Activated CD4-positive, alpha-beta T cell treated with anti-CD3 and anti-CD28 coated beads, Interleukin-2, amount 10 ng/mL, durations not matched to agents 24 days and 14 days (primary cell): ENCODE data around the gene BCL2L12. TPM values are rescaled to one million over a fixed set of nuclear protein-coding genes. Genes with fewer than 3 reads are reported as not detected.
A peak's percentile ranks its signal among the peaks of the same experiment; 100 is the strongest.
"Not testable (repeated sequence)": the region's sequence is repeated elsewhere in the genome, so short reads cannot be mapped to it uniquely, and the experiment has no call there.

ENCODE experiments used
- DNase-seq: peaks from one replicate; pipeline ENCODE4 v3.0.0; 2022
- H3K27ac Mint-ChIP-seq: one replicate; pipeline ENCODE4 v1.8.0; 2022; ENCODE audit warnings: mild to moderate bottlenecking, mixed read lengths
- H3K27me3 Mint-ChIP-seq: one replicate; pipeline ENCODE4 v1.8.0; 2022; ENCODE audit warnings: mixed read lengths
- H3K36me3 Mint-ChIP-seq: one replicate; pipeline ENCODE4 v1.8.0; 2022; ENCODE audit warnings: low read depth, mild to moderate bottlenecking, mixed read lengths
- H3K4me1 Mint-ChIP-seq: one replicate; pipeline ENCODE4 v1.8.0; 2021; ENCODE audit warnings: mixed read lengths
- H3K4me3 Mint-ChIP-seq: one replicate; pipeline ENCODE4 v1.8.0; 2022; ENCODE audit warnings: mild to moderate bottlenecking, moderate library complexity, mixed read lengths
- H3K9me3 Mint-ChIP-seq: one replicate; pipeline ENCODE4 v1.8.0; 2021; ENCODE audit warnings: mixed read lengths
- intact Hi-C: fragments of 100-400 bp; cut with micrococcal nuclease; formaldehyde crosslinking; loops from one replicate; pipeline ENCODE4 v1.15.1; 2023
- total RNA-seq: library from RNA; stranded (reverse); gene quantifications from 2 replicates; pipeline ENCODE4 v1.2.3, GENCODE V29; 2022

The BCL2L12 gene
- total RNA-seq, 1 donor from 2014 or later = 72.0 TPM

GRCh38 chr19:49710372-49710951 is 44.7 kb downstream of the BCL2L12 start:
- H3K27me3 Mint-ChIP-seq = no peaks in the 10 kb centered on the region
- intact Hi-C loops = no loop called here
- H3K4me1 Mint-ChIP-seq = peaks cover 4% of the 10 kb centered on the region
- H3K4me3 Mint-ChIP-seq = no peak overlapping the region
- no peaks in the 10 kb centered on the region for H3K36me3 Mint-ChIP-seq
- no peaks in the 10 kb centered on the region for H3K9me3 Mint-ChIP-seq
- no peak for DNase-seq
- H3K27ac Mint-ChIP-seq = no peak overlapping the region

- Mint-ChIP-seq H3K27ac (no peak overlapping the region), H3K9me3 (no peaks in the 10 kb centered on the region), H3K4me1 (peaks cover 8% of the 10 kb centered on the region), H3K27me3 (no peaks in the 10 kb centered on the region), H3K36me3 (no peaks in the 10 kb centered on the region), H3K4me3 (no peak overlapping the region)
- no peak for DNase-seq
- intact Hi-C loops = no loop called here
These were observed 46.7 kb downstream of the BCL2L12 start for GRCh38 chr19:49712397-49712859.

DNA sequence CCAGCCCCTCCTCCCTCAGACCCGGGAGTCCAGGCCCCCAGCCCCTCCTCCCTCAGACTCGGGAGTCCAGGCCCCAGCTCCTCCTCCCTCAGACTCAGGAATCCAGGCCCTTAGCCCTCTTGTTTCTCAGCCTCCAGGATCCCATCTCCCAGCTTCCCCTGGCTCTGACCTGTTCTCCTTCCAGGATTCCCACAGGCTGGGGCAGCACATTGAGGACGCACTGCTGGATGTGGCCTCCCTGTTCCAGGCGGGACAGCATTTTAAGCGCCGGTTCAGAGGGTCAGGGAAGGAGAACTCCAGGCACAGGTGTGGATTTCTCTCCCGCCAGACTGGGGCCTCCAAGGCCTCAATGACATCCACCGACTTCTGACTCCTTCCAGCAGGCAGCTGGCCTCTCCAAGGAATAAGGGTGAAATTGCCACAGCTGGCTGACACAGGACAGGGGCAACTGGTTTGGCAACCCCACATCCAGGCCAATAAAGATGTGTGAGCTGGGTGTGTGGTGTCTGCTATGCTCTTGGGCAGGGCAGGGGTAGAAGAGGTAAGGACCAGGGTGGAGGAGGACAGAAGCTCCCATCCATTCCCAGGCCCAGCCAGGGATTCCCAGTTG is 47.6 kb downstream of the BCL2L12 start:
- Mint-ChIP-seq H3K36me3 (no peaks in the 10 kb centered on the region), H3K9me3 (no peaks in the 10 kb centered on the region), H3K4me1 (peaks cover 12% of the 10 kb centered on the region), H3K27me3 (no peaks in the 10 kb centered on the region), H3K27ac (no peak overlapping the region), H3K4me3 (no peak overlapping the region)
- DNase-seq = no peak
- intact Hi-C loops = no loop called here

GRCh38 chr19:49716154-49716553 is 50.4 kb downstream of the BCL2L12 start:
- H3K9me3 Mint-ChIP-seq = no peaks in the 10 kb centered on the region
- intact Hi-C loops = loop anchor here (2.0 kb wide), 1 partner anchor 15 kb away; no protein-coding TSS in a partner anchor
- H3K4me3 Mint-ChIP-seq = no peak overlapping the region
- peak overlapping the region; percentile 29 for H3K27ac Mint-ChIP-seq
- peaks cover 12% of the 10 kb centered on the region for H3K4me1 Mint-ChIP-seq
- no peak for DNase-seq
- no peaks in the 10 kb centered on the region for H3K27me3 Mint-ChIP-seq
- no peaks in the 10 kb centered on the region for H3K36me3 Mint-ChIP-seq

DNA sequence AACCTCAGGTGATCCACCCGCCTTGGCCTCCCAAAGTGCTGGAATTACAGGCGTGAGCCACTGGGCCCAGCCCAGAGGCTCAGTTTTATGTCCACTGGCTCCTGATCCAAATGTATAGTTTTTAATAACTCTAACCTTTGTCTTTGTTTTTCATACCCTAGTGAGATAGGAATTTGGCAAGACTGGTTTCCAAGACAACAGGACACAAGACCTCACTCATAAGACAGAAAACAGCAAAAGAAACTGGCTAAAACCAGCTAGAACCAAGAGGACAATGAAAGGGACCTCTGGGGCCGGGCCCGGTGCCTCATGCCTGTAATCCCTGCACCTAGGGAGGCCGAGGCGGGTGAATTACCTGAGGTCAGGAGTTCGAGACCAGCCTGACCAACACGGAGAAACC is 52.8 kb downstream of the BCL2L12 start:
- intact Hi-C loops = no loop called here
- DNase-seq = no peak
- peak overlapping the region; percentile 35 for H3K4me3 Mint-ChIP-seq
- no peaks in the 10 kb centered on the region for H3K27me3 Mint-ChIP-seq
- H3K9me3 Mint-ChIP-seq = no peaks in the 10 kb centered on the region
- H3K36me3 Mint-ChIP-seq = no peaks in the 10 kb centered on the region
- no peak overlapping the region for H3K27ac Mint-ChIP-seq
- peaks cover 8% of the 10 kb centered on the region for H3K4me1 Mint-ChIP-seq

DNA sequence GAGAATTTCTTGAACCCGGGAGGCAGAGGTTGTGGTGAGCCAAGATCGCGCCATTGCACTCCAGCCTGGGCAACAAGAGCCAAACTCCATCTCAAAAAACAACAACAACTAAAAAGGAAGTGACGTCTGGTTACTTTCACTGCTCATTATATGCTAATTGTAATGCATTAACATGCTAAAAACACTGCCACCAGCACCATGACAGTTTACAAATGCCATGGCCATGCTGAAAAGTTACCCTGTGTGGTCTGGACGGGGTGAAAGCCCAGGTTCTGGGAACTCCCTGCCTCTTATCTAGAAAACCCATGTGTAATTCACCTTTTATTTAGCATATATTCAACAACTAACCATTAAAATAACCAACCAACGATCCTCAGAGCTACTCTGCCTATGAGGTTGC is 53.3 kb downstream of the BCL2L12 start:
- Mint-ChIP-seq H3K9me3 (no peaks in the 10 kb centered on the region), H3K36me3 (no peaks in the 10 kb centered on the region), H3K27me3 (no peaks in the 10 kb centered on the region), H3K4me3 (no peak overlapping the region), H3K27ac (no peak overlapping the region), H3K4me1 (peaks cover 8% of the 10 kb centered on the region)
- DNase-seq = no peak
- intact Hi-C loops = no loop called here

DNA sequence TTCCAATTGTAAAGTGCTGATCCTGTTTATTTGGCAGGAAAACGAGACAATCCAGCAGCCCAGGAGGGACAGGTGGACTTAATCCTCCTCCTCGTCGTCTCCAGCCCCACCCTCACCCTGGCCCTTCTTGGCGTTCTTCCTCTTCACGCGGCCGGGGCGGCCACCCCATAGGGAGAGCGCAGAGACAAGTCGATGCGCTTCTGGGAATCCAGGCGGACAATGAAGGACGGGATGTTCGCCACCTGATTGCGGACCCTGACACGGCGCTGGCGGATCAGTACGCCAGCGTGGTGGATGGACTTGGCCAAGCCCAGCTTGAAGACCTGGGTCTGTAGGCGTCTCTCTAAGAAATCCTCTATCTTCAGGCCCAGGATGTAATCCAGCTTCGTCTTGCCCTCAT is 53.7 kb downstream of the BCL2L12 start:
- H3K27me3 Mint-ChIP-seq, H3K4me1 Mint-ChIP-seq, H3K27ac Mint-ChIP-seq, DNase-seq, H3K9me3 Mint-ChIP-seq, H3K4me3 Mint-ChIP-seq, H3K36me3 Mint-ChIP-seq, intact Hi-C loops: not testable (repeated sequence)

Other genes starting within 250 kb of the BCL2L12 start
- gene PTH2, start 242.5 kb upstream of the BCL2L12 start, total RNA-seq = not detected in 2 replicates
- gene GFY, start 240.5 kb upstream of the BCL2L12 start, total RNA-seq = not detected in 2 replicates
- 0.12 and 0.54 TPM in 2 replicates for gene SLC17A7, start 224.4 kb upstream of the BCL2L12 start, total RNA-seq
- 134 and 135 TPM in 2 replicates for gene PIH1D1, start 214.1 kb upstream of the BCL2L12 start, total RNA-seq
- gene ALDH16A1, start 212.7 kb upstream of the BCL2L12 start, total RNA-seq = 27.2 and 28.4 TPM in 2 replicates
- gene FLT3LG, start 191.7 kb upstream of the BCL2L12 start, total RNA-seq = 51.8 and 57.6 TPM in 2 replicates
- gene RPL13A, start 178.3 kb upstream of the BCL2L12 start, total RNA-seq = 3,031 and 3,032 TPM in 2 replicates
- gene RPS11, start 169.5 kb upstream of the BCL2L12 start, total RNA-seq = 2,059 and 2,078 TPM in 2 replicates
- 0.99 and 1.1 TPM in 2 replicates for gene FCGRT, start 153.3 kb upstream of the BCL2L12 start, total RNA-seq
- gene RCN3, start 137.9 kb upstream of the BCL2L12 start, total RNA-seq = 2.0 and 4.3 TPM in 2 replicates
- 66.1 and 68.5 TPM in 2 replicates for gene NOSIP, start 85.4 kb upstream of the BCL2L12 start, total RNA-seq
- gene PRRG2, start 84.6 kb upstream of the BCL2L12 start, total RNA-seq = 0.56 and 1.0 TPM in 2 replicates
- 31.1 and 32.7 TPM in 2 replicates for gene PRR12, start 74.8 kb upstream of the BCL2L12 start, total RNA-seq
- gene RRAS, start 25.8 kb upstream of the BCL2L12 start, total RNA-seq = 4.1 and 5.0 TPM in 2 replicates
- 75.0 and 84.9 TPM in 2 replicates for gene SCAF1, start 23.7 kb upstream of the BCL2L12 start, total RNA-seq
- gene IRF3, start 76 bp upstream of the BCL2L12 start, total RNA-seq = 146 and 151 TPM in 2 replicates
- gene PRMT1, start 11.3 kb downstream of the BCL2L12 start, total RNA-seq = 510 and 512 TPM in 2 replicates
- 8.4 and 8.6 TPM in 2 replicates for gene ADM5, start 23.7 kb downstream of the BCL2L12 start, total RNA-seq
- 3.4 and 3.6 TPM in 2 replicates for gene CPT1C, start 25.2 kb downstream of the BCL2L12 start, total RNA-seq
- 0.92 and 1.6 TPM in 2 replicates for gene TSKS, start 97.4 kb downstream of the BCL2L12 start, total RNA-seq
- gene AP2A1, start 101.1 kb downstream of the BCL2L12 start, total RNA-seq = 61.8 and 68.0 TPM in 2 replicates
- 16.2 and 16.4 TPM in 2 replicates for gene FUZ, start 147.4 kb downstream of the BCL2L12 start, total RNA-seq
- gene MED25, start 152.4 kb downstream of the BCL2L12 start, total RNA-seq = 49.1 and 51.5 TPM in 2 replicates
- 121 and 124 TPM in 2 replicates for gene PTOV1, start 185.2 kb downstream of the BCL2L12 start, total RNA-seq
- gene PNKP, start 201.6 kb downstream of the BCL2L12 start, total RNA-seq = 123 and 124 TPM in 2 replicates
- gene AKT1S1, start 211.4 kb downstream of the BCL2L12 start, total RNA-seq = 31.5 and 33.5 TPM in 2 replicates
- 36.5 and 36.8 TPM in 2 replicates for gene TBC1D17, start 211.8 kb downstream of the BCL2L12 start, total RNA-seq
- 40.4 and 41.4 TPM in 2 replicates for gene IL4I1, start 231.0 kb downstream of the BCL2L12 start, total RNA-seq